Loucy (cell line): ENCODE measurements around the gene SGMS1.

Experiments used
- H2AFZ ChIP-seq: fragments of 200-600 bp; sonication (generic); 2 replicates; pipeline ENCODE4 v1.6.0; 2016; ENCODE audit warnings: antibody characterized with exemption, mild to moderate bottlenecking, low read length, moderate library complexity
- H3F3A ChIP-seq: fragments of 200-600 bp; 2 replicates; pipeline ENCODE4 v1.6.0; 2016; ENCODE audit warnings: antibody characterized with exemption, low read depth, mild to moderate bottlenecking
- H3K27me3 ChIP-seq: fragments of 200-600 bp; sonication (generic); 2 replicates; pipeline ENCODE4 v1.6.1; 2014; ENCODE audit warnings: low read length, mild to moderate bottlenecking; ENCODE audit not compliant: insufficient read depth, poor library complexity, severe bottlenecking
- H3K36me3 ChIP-seq: fragments of 200-600 bp; sonication (generic); 2 replicates; pipeline ENCODE4 v1.6.1; 2016; ENCODE audit warnings: low read length; ENCODE audit not compliant: insufficient read depth
- H3K4me1 ChIP-seq: fragments of 200-600 bp; sonication (generic); 2 replicates; pipeline ENCODE4 v1.5.1; 2014; ENCODE audit warnings: low read length, mild to moderate bottlenecking; ENCODE audit not compliant: insufficient read depth, poor library complexity, severe bottlenecking
- H3K4me2 ChIP-seq: fragments of 200-600 bp; sonication (generic); 2 replicates; pipeline ENCODE4 v1.6.0; 2014; ENCODE audit warnings: antibody characterized with exemption, low read length, low read depth, mild to moderate bottlenecking; ENCODE audit not compliant: poor library complexity, severe bottlenecking
- H3K4me3 ChIP-seq: fragments of 200-600 bp; sonication (generic); 2 replicates; pipeline ENCODE4 v1.5.1; 2014; ENCODE audit warnings: low read length, mild to moderate bottlenecking, mixed read lengths; ENCODE audit not compliant: poor library complexity, severe bottlenecking
- H3K79me2 ChIP-seq: fragments of 200-600 bp; sonication (generic); 2 replicates; pipeline ENCODE4 v1.6.1; 2014; ENCODE audit warnings: low read length; ENCODE audit not compliant: insufficient read depth
- H3K9ac ChIP-seq: fragments of 200-600 bp; sonication (generic); 2 replicates; pipeline ENCODE4 v1.6.0; 2014; ENCODE audit warnings: mild to moderate bottlenecking, low read depth, low read length, moderate library complexity; ENCODE audit not compliant: poor library complexity, severe bottlenecking
- H3K9me2 ChIP-seq: fragments of 200-600 bp; sonication (generic); replicated peaks from 2 replicates; pipeline ENCODE4 v1.6.1; 2016; ENCODE audit warnings: low read depth, low read length, mixed read lengths
- H3K9me3 ChIP-seq: fragments of 200-600 bp; sonication (generic); 2 replicates; pipeline ENCODE4 v1.6.1; 2014; ENCODE audit warnings: mild to moderate bottlenecking, antibody characterized with exemption, low read length, low read depth; ENCODE audit not compliant: insufficient read depth
- H4K20me1 ChIP-seq: fragments of 200-600 bp; sonication (generic); 2 replicates; pipeline ENCODE4 v1.6.0; 2014; ENCODE audit warnings: antibody characterized with exemption, low read length, mild to moderate bottlenecking; ENCODE audit not compliant: insufficient read depth, poor library complexity, severe bottlenecking
- CTCF ChIP-seq: fragments of 200-600 bp; sonication (generic); conservative IDR thresholded peaks from 2 replicates; pipeline ENCODE4 v1.5.1; 2014; ENCODE audit warnings: mild to moderate bottlenecking, antibody characterized with exemption, low read length
- EZH2phosphoT487 ChIP-seq: fragments of 200-600 bp; IDR thresholded peaks from 2 replicates; pipeline ENCODE4 v1.6.1; 2018; ENCODE audit warnings: antibody characterized with exemption, mild to moderate bottlenecking, moderate library complexity, borderline replicate concordance

SGMS1 gene

GRCh38 chr10:50533296-50533695 is 90.5 kb downstream of the SGMS1 start:
- no peak overlapping the region for H3K4me2 ChIP-seq
- H3K27me3 ChIP-seq = no peaks in the 10 kb centered on the region
- no peak overlapping the region for H3K4me3 ChIP-seq
- H2AFZ ChIP-seq = no peak overlapping the region
- H3K9me2 ChIP-seq = no peaks in the 10 kb centered on the region
- no peaks in the 10 kb centered on the region for H3K9me3 ChIP-seq
- no peak for TF ChIP-seq CTCF
- TF ChIP-seq EZH2phosphoT487 = no peak
- H4K20me1 ChIP-seq = no peaks in the 10 kb centered on the region
- no peaks in the 10 kb centered on the region for H3F3A ChIP-seq
- H3K9ac ChIP-seq = no peak overlapping the region
- no peaks in the 10 kb centered on the region for H3K36me3 ChIP-seq
- no peaks in the 10 kb centered on the region for H3K4me1 ChIP-seq
- H3K79me2 ChIP-seq = no peaks in the 10 kb centered on the region

GRCh38 chr10:50531388-50532077 is 92.2 kb downstream of the SGMS1 start:
- Histone ChIP-seq H3K4me3 (no peak overlapping the region), H3K27me3 (no peaks in the 10 kb centered on the region), H4K20me1 (no peaks in the 10 kb centered on the region), H3K9me2 (no peaks in the 10 kb centered on the region), H3F3A (no peaks in the 10 kb centered on the region), H2AFZ (no peak overlapping the region), H3K9ac (no peak overlapping the region), H3K9me3 (no peaks in the 10 kb centered on the region), H3K36me3 (no peaks in the 10 kb centered on the region), H3K4me1 (no peaks in the 10 kb centered on the region), H3K79me2 (no peaks in the 10 kb centered on the region), H3K4me2 (no peak overlapping the region)
- TF ChIP-seq EZH2phosphoT487 (no peak), CTCF (no peak)

GRCh38 chr10:50529660-50530059 is 94.1 kb downstream of the SGMS1 start:
- Histone ChIP-seq H3K9ac (no peak overlapping the region), H3K4me3 (no peak overlapping the region), H2AFZ (no peak overlapping the region), H3K27me3 (no peaks in the 10 kb centered on the region), H3K4me2 (no peak overlapping the region), H3K9me3 (no peaks in the 10 kb centered on the region), H4K20me1 (no peaks in the 10 kb centered on the region), H3K79me2 (no peaks in the 10 kb centered on the region), H3K9me2 (no peaks in the 10 kb centered on the region), H3K4me1 (no peaks in the 10 kb centered on the region), H3F3A (no peaks in the 10 kb centered on the region), H3K36me3 (no peaks in the 10 kb centered on the region)
- TF ChIP-seq EZH2phosphoT487 (no peak), CTCF (no peak)
